IMR-90 (cell line): ENCODE measurements around the gene ZNF263. TPM values are rescaled to one million over a fixed set of nuclear protein-coding genes. Genes with fewer than 3 reads are reported as not detected.

ENCODE experiments used
- ATAC-seq: fragments of 200-7000 bp; cut with Tn5 transposase; 2 replicates; pipeline ENCODE4 v1.9.1; 2020; ENCODE audit warnings: low read depth, mild to moderate bottlenecking, moderate library complexity
- BruUV-seq: library from RNA; stranded (reverse); fragments of 400-500 nt; replicated peaks from 2 replicates; lab custom pipeline; 2021; lab: Mats Ljungman, UMichigan
- CTCF ChIA-PET: fragments of 300-600 bp; formaldehyde crosslinking; extraction: SDS; loops from one replicate; lab custom pipeline; 2021; ENCODE audit warnings: antibody characterized with exemption; lab: Yijun Ruan, JAX
- POLR2A ChIA-PET: fragments of 300-600 bp; sonication (Branson Sonifier 250); formaldehyde crosslinking; loops from one replicate; lab custom pipeline; 2022; ENCODE audit warnings: antibody characterized with exemption; ENCODE audit not compliant: unreplicated experiment; lab: Charles Lee
- DNase-seq: peaks from one replicate; pipeline ENCODE4 v3.0.0; 2013
- H2AFZ ChIP-seq: replicated peaks from 2 replicates; pipeline ENCODE3; 2013; ENCODE audit warnings: low read length, mild to moderate bottlenecking; ENCODE audit not compliant: poor library complexity
- H2AK5ac ChIP-seq: 2 replicates; pipeline ENCODE4 v1.6.1; 2013; ENCODE audit warnings: low read depth, low read length, inconsistent platforms
- H2AK9ac ChIP-seq: replicated peaks from 2 replicates; pipeline ENCODE3; 2013; ENCODE audit warnings: mild to moderate bottlenecking, low read depth, low read length, moderate library complexity; ENCODE audit not compliant: poor library complexity
- H2BK120ac ChIP-seq: 2 replicates; pipeline ENCODE4 v1.6.1; 2013; ENCODE audit warnings: low read depth, low read length, inconsistent platforms
- H2BK15ac ChIP-seq: 3 replicates; pipeline ENCODE4 v1.6.1; 2013; ENCODE audit warnings: low read depth, low read length, inconsistent platforms
- H2BK20ac ChIP-seq: 2 replicates; pipeline ENCODE4 v1.6.1; 2013; ENCODE audit warnings: low read depth, mild to moderate bottlenecking, inconsistent platforms, low read length, moderate library complexity
- H2BK5ac ChIP-seq: 2 replicates; pipeline ENCODE4 v1.6.1; 2013; ENCODE audit warnings: mild to moderate bottlenecking, low read depth, low read length, inconsistent platforms; ENCODE audit not compliant: poor library complexity, severe bottlenecking
- H3K14ac ChIP-seq: replicated peaks from 2 replicates; pipeline ENCODE4 v1.6.1; 2013; ENCODE audit warnings: low read depth, low read length, inconsistent platforms
- H3K18ac ChIP-seq: 2 replicates; pipeline ENCODE4 v1.6.1; 2013; ENCODE audit warnings: low read depth, low read length, control low read depth
- H3K23ac ChIP-seq: 2 replicates; pipeline ENCODE4 v1.6.1; 2013; ENCODE audit warnings: low read depth, low read length, inconsistent platforms
- H3K27ac ChIP-seq: 2 replicates; pipeline ENCODE4 v1.5.1; 2013; ENCODE audit warnings: mild to moderate bottlenecking, control low read depth, low read length; ENCODE audit not compliant: insufficient read depth
- H3K27me3 ChIP-seq: 2 replicates; pipeline ENCODE4 v1.6.1; 2013; ENCODE audit warnings: low read length; ENCODE audit not compliant: control insufficient read depth, insufficient read depth
- H3K36me3 ChIP-seq: 2 replicates; pipeline ENCODE4 v1.6.1; 2013; ENCODE audit warnings: low read length, mixed read lengths; ENCODE audit not compliant: control insufficient read depth, insufficient read depth
- H3K4ac ChIP-seq: 2 replicates; pipeline ENCODE4 v1.6.1; 2013; ENCODE audit warnings: low read depth, low read length, inconsistent platforms
- H3K4me1 ChIP-seq: 2 replicates; pipeline ENCODE4 v1.6.1; 2013; ENCODE audit warnings: low read length, mixed read lengths; ENCODE audit not compliant: control insufficient read depth, insufficient read depth
- H3K4me2 ChIP-seq: 2 replicates; pipeline ENCODE4 v1.6.1; 2013; ENCODE audit warnings: low read depth, mild to moderate bottlenecking, control low read depth, low read length, moderate library complexity
- H3K4me3 ChIP-seq: 2 replicates; pipeline ENCODE4 v1.5.1; 2013; ENCODE audit warnings: low read depth, mild to moderate bottlenecking, control low read depth, low read length, moderate library complexity; ENCODE audit not compliant: insufficient read depth
- H3K56ac ChIP-seq: 2 replicates; pipeline ENCODE4 v1.6.1; 2013; ENCODE audit warnings: low read length, inconsistent platforms; ENCODE audit not compliant: insufficient read depth; ENCODE audit errors: extremely low read depth
- H3K79me1 ChIP-seq, 2 experiments: 2 replicates each; pipeline ENCODE4 v1.6.1; 2013; ENCODE audit warnings: low read length in 2 of 2, inconsistent platforms in 1 of 2, low read depth in 1 of 2
- H3K9ac ChIP-seq: 2 replicates; pipeline ENCODE4 v1.6.1; 2013; ENCODE audit warnings: low read depth, low read length, control low read depth
- H3K9me1 ChIP-seq: 2 replicates; pipeline ENCODE4 v1.6.1; 2013; ENCODE audit warnings: low read length, inconsistent platforms; ENCODE audit not compliant: insufficient read depth
- H3K9me3 ChIP-seq: 2 replicates; pipeline ENCODE4 v1.6.1; 2013; ENCODE audit warnings: low read length; ENCODE audit not compliant: control insufficient read depth, insufficient read depth
- H4K20me1 ChIP-seq: 2 replicates; pipeline ENCODE4 v1.6.1; 2013; ENCODE audit warnings: low read length, inconsistent platforms; ENCODE audit not compliant: insufficient read depth
- H4K5ac ChIP-seq: 2 replicates; pipeline ENCODE4 v1.6.1; 2013; ENCODE audit warnings: mild to moderate bottlenecking, low read depth, low read length, control low read depth
- H4K8ac ChIP-seq, 2 experiments: 2 replicates each; pipeline ENCODE4 v1.6.1; 2013; ENCODE audit warnings: low read depth in 2 of 2, low read length in 2 of 2, control low read depth in 1 of 2, inconsistent platforms in 1 of 2
- H4K91ac ChIP-seq: 2 replicates; pipeline ENCODE4 v1.6.1; 2013; ENCODE audit warnings: low read depth, low read length, inconsistent platforms; ENCODE audit not compliant: insufficient read depth
- CEBPB ChIP-seq: IDR thresholded peaks from 2 replicates; pipeline ENCODE4 v1.6.1; 2012; ENCODE audit warnings: low read depth, low read length, improper control_type of control experiment
- MAZ ChIP-seq: IDR thresholded peaks from 2 replicates; pipeline ENCODE4 v1.6.1; 2012; ENCODE audit warnings: low read depth, mild to moderate bottlenecking, low read length, improper control_type of control experiment, moderate library complexity, borderline replicate concordance
- NFE2L2 ChIP-seq: fragments of 150-350 bp; IDR thresholded peaks from 2 replicates; pipeline ENCODE4 v1.6.1; 2016; ENCODE audit warnings: low read depth, mild to moderate bottlenecking, low read length
- RCOR1 ChIP-seq: IDR thresholded peaks from 2 replicates; pipeline ENCODE4 v1.6.1; 2012; ENCODE audit warnings: mild to moderate bottlenecking, low read length, improper control_type of control experiment; ENCODE audit not compliant: insufficient replicate concordance
- WGBS, 2 experiments: methylation state at CpG; one replicate each; pipeline versions ENCODE4 v1.1.5 to v1.1.7; 2013; ENCODE audit warnings: missing lambda C conversion rate in 2 of 2; ENCODE audit not compliant: insufficient read length in 1 of 2; ENCODE audit errors: extremely low coverage in 2 of 2; 5-methylcytosine and 5-hydroxymethylcytosine counted together
- dilution Hi-C: fragments of 300-500 bp; cut with HindIII; formaldehyde crosslinking; loops from one replicate; pipeline ENCODE4 v1.14.3; 2018; ENCODE audit warnings: low sequenced_read_pairs; ENCODE audit not compliant: unreplicated experiment
- in situ Hi-C: fragments of 300-500 bp; cut with MboI; formaldehyde crosslinking; loops from 3 replicates; pipeline ENCODE4 v1.14.3; 2019; ENCODE audit warnings: low sequenced_read_pairs, inconsistent platforms, mixed read lengths
- intact Hi-C: fragments of 100-400 bp; cut with micrococcal nuclease; formaldehyde crosslinking; loops from 2 replicates; pipeline ENCODE4 v1.10.0; 2022
- polyA plus RNA-seq, 3 experiments: library from polyadenylated mRNA; depleted of rRNA; stranded (reverse); fragments of >200 nt; gene quantifications; 2 replicates each; pipeline ENCODE4 v1.2.3, GENCODE V29; 2012; ENCODE audit warnings: low replicate concordance in 1 of 3
- total RNA-seq: library from RNA; depleted of rRNA; stranded (reverse); fragments of >200 nt; gene quantifications from 2 replicates; pipeline ENCODE4 v1.2.3, GENCODE V29; 2012

ZNF263 gene
- total and polyA plus RNA-seq, 2 of the 4 experiments (the other 2 are of a cell fraction): 20.8 to 40.3 TPM

DNA sequence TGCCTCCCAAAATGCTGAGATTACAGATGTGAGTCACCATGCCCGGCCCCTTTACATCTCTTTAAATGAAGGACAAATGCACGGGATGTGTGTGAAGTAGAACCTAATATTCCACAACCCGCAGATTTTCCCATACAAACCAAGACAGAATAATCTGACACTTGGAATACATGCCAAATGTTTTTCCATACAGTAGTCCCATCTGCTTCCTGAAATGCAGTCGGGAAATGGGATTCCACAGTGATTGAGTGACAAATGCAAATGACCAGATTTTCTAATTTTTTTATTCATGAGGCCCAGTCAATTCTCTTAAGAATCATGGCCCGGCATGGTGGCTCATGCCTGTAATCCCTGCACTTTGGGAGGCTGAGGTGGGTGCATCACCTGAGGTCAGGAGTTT lies 41.5 kb upstream of the ZNF263 start:
- H2BK120ac ChIP-seq: no peak overlapping the region
- whole genome bisulfite sequencing, 2 experiments: 60% methylated on average over 1 of the region's 5 CpGs; no CpG with 5 or more reads in 1 of the 2 experiments
- H2AK5ac ChIP-seq: no peak overlapping the region
- ATAC-seq: no peak
- H2BK5ac ChIP-seq: no peak overlapping the region
- H3K14ac ChIP-seq: no peak overlapping the region
- H3K9ac ChIP-seq: no peak overlapping the region
- TF ChIP-seq NFE2L2 (no peak), CEBPB (no peak), MAZ (no peak), RCOR1 (no peak)
- H3K4me2 ChIP-seq: no peak overlapping the region
- no peaks in the 10 kb centered on the region for H4K20me1 ChIP-seq
- in situ Hi-C loops: no loop called here
- no peak overlapping the region for H3K4me3 ChIP-seq
- no peak overlapping the region for H3K4ac ChIP-seq
- H2AK9ac ChIP-seq: no peak overlapping the region
- no peak overlapping the region for H3K27ac ChIP-seq
- no peak overlapping the region for H2AFZ ChIP-seq
- peaks cover 9% of the 10 kb centered on the region for H3K27me3 ChIP-seq
- H3K18ac ChIP-seq: no peak overlapping the region
- H2BK20ac ChIP-seq: no peak overlapping the region
- CTCF ChIA-PET: no interaction called here
- no peak overlapping the region for H4K91ac ChIP-seq
- H3K9me1 ChIP-seq: no peaks in the 10 kb centered on the region
- H3K56ac ChIP-seq: no peak overlapping the region
- POLR2A ChIA-PET: no interaction called here
- H2BK15ac ChIP-seq: no peak overlapping the region
- no peaks in the 10 kb centered on the region for H3K4me1 ChIP-seq
- no peak overlapping the region for H3K23ac ChIP-seq
- H3K79me1 ChIP-seq: no peaks in the 10 kb centered on the region
- BruUV-seq: no TSS peak
- no peak overlapping the region for H4K8ac ChIP-seq
- no peak overlapping the region for H4K5ac ChIP-seq
- no peaks in the 10 kb centered on the region for H3K9me3 ChIP-seq
- intact Hi-C loops: no loop called here
- dilution Hi-C loops: no loop called here
- no peak for DNase-seq
- H3K36me3 ChIP-seq: no peaks in the 10 kb centered on the region
